ENCODE results near the gene FAM210A. TPM values are rescaled to one million over a fixed set of nuclear protein-coding genes. Genes with fewer than 3 reads are reported as not detected.

FAM210A gene
- total and polyA plus RNA-seq, 2 of the 4 experiments (the other 2 are of a cell fraction), result 9.8 to 25.3 TPM

- CTCF ChIA-PET, result no interaction called here
- in situ Hi-C loops (cut with MboI; ENCODE audit: low sequenced_read_pairs), result no loop called here
These were observed 104.3 kb downstream of the FAM210A start for GRCh38 chr18:13621886-13622619.

More at GRCh38 chr18:13621886-13622619, 104.3 kb downstream of the FAM210A start:
- intact Hi-C loops (cut with micrococcal nuclease), result no loop called here
- H4K8ac ChIP-seq (ENCODE audit: low read depth in 2 of 2, low read length in 2 of 2), result no peak overlapping the region
- H3K79me1 ChIP-seq (ENCODE audit: low read depth in 1 of 2, low read length in 2 of 2), result no peaks in the 10 kb centered on the region
- no peaks in the 10 kb centered on the region for H3K36me3 ChIP-seq (ENCODE audit: control insufficient read depth, insufficient read depth, low read length)
- no peak overlapping the region for H3K56ac ChIP-seq (ENCODE audit: extremely low read depth, insufficient read depth, low read length)
- BruUV-seq (replicated peaks), result no TSS peak
- ATAC-seq (ENCODE audit: low read depth) (no peak), DNase-seq (no peak)
- H2BK15ac ChIP-seq (ENCODE audit: low read depth, low read length), result no peak overlapping the region
- H4K91ac ChIP-seq (ENCODE audit: insufficient read depth, low read depth, low read length), result no peak overlapping the region
- no peaks in the 10 kb centered on the region for H3K4me1 ChIP-seq (ENCODE audit: control insufficient read depth, insufficient read depth, low read length)
- no peak overlapping the region for H2AFZ ChIP-seq (replicated peaks; ENCODE audit: low read length, poor library complexity)
- H3K9ac ChIP-seq (ENCODE audit: low read depth, low read length), result no peak overlapping the region
- 65% methylated on average over 10 of the region's 19 CpGs; no CpG with 5 or more reads in 1 of the 2 experiments for WGBS, 2 experiments (ENCODE audit: extremely low coverage in 2 of 2, insufficient read length in 1 of 2)
- H4K5ac ChIP-seq (ENCODE audit: low read depth, low read length), result no peak overlapping the region
- no peak overlapping the region for H2AK9ac ChIP-seq (replicated peaks; ENCODE audit: low read depth, low read length, poor library complexity)
- no peak overlapping the region for H2BK5ac ChIP-seq (ENCODE audit: low read depth, low read length, poor library complexity, severe bottlenecking)
- no peak overlapping the region for H3K18ac ChIP-seq (ENCODE audit: low read depth, low read length)
- H3K14ac ChIP-seq (replicated peaks; ENCODE audit: low read depth, low read length), result no peak overlapping the region
- H3K27ac ChIP-seq (ENCODE audit: insufficient read depth, low read length), result no peak overlapping the region
- no peak overlapping the region for H3K23ac ChIP-seq (ENCODE audit: low read depth, low read length)
- H3K4me2 ChIP-seq (ENCODE audit: low read depth, low read length), result no peak overlapping the region
- TF ChIP-seq MAZ (IDR thresholded peaks at IDR 0.05; ENCODE audit: borderline replicate concordance, low read depth, low read length), result no peak
- no peak for TF ChIP-seq NFE2L2 (IDR thresholded peaks at IDR 0.05; ENCODE audit: low read depth, low read length)
- TF ChIP-seq ELK1 (IDR thresholded peaks at IDR 0.05; ENCODE audit: borderline replicate concordance, low read depth, low read length), result no peak
- no peak for TF ChIP-seq USF2 (IDR thresholded peaks at IDR 0.05; ENCODE audit: low read depth, low read length)
- TF ChIP-seq SMC3 (IDR thresholded peaks at IDR 0.05; ENCODE audit: low read depth, low read length), result no peak
- TF ChIP-seq CHD1 (IDR thresholded peaks at IDR 0.05; ENCODE audit: low read depth, low read length), result no peak
- TF ChIP-seq MAFK (IDR thresholded peaks at IDR 0.05; ENCODE audit: low read depth, low read length), result no peak
- TF ChIP-seq RAD21 (IDR thresholded peaks at IDR 0.05; ENCODE audit: low read length), result no peak
- TF ChIP-seq FOS (IDR thresholded peaks at IDR 0.05; ENCODE audit: low read depth, low read length), result no peak
- TF ChIP-seq MXI1 (IDR thresholded peaks at IDR 0.05; ENCODE audit: borderline replicate concordance, low read depth, low read length), result no peak
- no peak for TF ChIP-seq RFX5 (IDR thresholded peaks at IDR 0.05; ENCODE audit: low read depth, low read length)
- no peak for TF ChIP-seq CTCF (conservative IDR thresholded peaks at IDR 0.05; ENCODE audit: low read depth, low read length)
- no peak for TF ChIP-seq RCOR1 (IDR thresholded peaks at IDR 0.05; ENCODE audit: insufficient replicate concordance, low read length)
- H2AK5ac ChIP-seq (ENCODE audit: low read depth, low read length), result no peak overlapping the region
- no peaks in the 10 kb centered on the region for H3K9me3 ChIP-seq (ENCODE audit: control insufficient read depth, insufficient read depth, low read length)
- H3K4me3 ChIP-seq (ENCODE audit: insufficient read depth, low read depth, low read length), result no peak overlapping the region
- H3K27me3 ChIP-seq (ENCODE audit: control insufficient read depth, insufficient read depth, low read length), result peaks cover 14% of the 10 kb centered on the region
- no peaks in the 10 kb centered on the region for H4K20me1 ChIP-seq (ENCODE audit: insufficient read depth, low read length)
- dilution Hi-C loops (cut with HindIII; ENCODE audit: low sequenced_read_pairs, unreplicated experiment), result no loop called here
- POLR2A ChIA-PET (ENCODE audit: unreplicated experiment), result no interaction called here
- no peak overlapping the region for H2BK120ac ChIP-seq (ENCODE audit: low read depth, low read length)
- H3K4ac ChIP-seq (ENCODE audit: low read depth, low read length), result no peak overlapping the region
- H3K9me1 ChIP-seq (ENCODE audit: insufficient read depth, low read length), result no peaks in the 10 kb centered on the region
- no peak overlapping the region for H2BK20ac ChIP-seq (ENCODE audit: low read depth, low read length)

Data from IMR-90 (cell line).